ENCODE measurements around the gene DIP2C. TPM values are rescaled to one million over a fixed set of nuclear protein-coding genes. Genes with fewer than 3 reads are reported as not detected.
"Not testable (repeated sequence)": the region's sequence is repeated elsewhere in the genome, so short reads cannot be mapped to it uniquely, and the experiment has no call there.

DIP2C gene
- total and polyA plus RNA-seq, 4 donors = 6.4 to 40.2 (median 23.8) TPM

- intact Hi-C loops (cut with DNase I) = loop anchor here in 1 of 2 donors (10.0 kb wide), 2 partner anchors 99 to 199 kb away; partner anchors contain the start of gene DIP2C
- Histone ChIP-seq H3K36me3 (ENCODE audit: control insufficient read depth in 1 of 2, insufficient read depth in 2 of 2, low read length in 1 of 2) (no peaks in the 10 kb centered on the region), H3K4me1 (ENCODE audit: control insufficient read depth in 1 of 2, insufficient read depth in 2 of 2, low read length in 2 of 2) (no peaks in the 10 kb centered on the region), H3K27me3 (ENCODE audit: control insufficient read depth in 1 of 2, insufficient read depth in 2 of 2, low read length in 1 of 2) (no peaks in the 10 kb centered on the region), H3K9me3 (ENCODE audit: control insufficient read depth, low read length) (no peaks in the 10 kb centered on the region), H3K4me3 (ENCODE audit: low read length in 2 of 2) (no peak overlapping the region), H3K27ac (ENCODE audit: low read depth in 1 of 2, low read length in 2 of 2) (no peak overlapping the region)
- 92 to 93% methylated on average over 7 of the region's 7 CpGs for WGBS, 2 donors
- ATAC-seq (ENCODE audit: low FRiP score) (no peak), DNase-seq (no peak)
These were observed 104.0 kb downstream of the DIP2C start for GRCh38 chr10:585502-585901.

GRCh38 chr10:584497-585290, 104.8 kb downstream of the DIP2C start:
- H3K4me1 ChIP-seq (ENCODE audit: control insufficient read depth in 1 of 2, insufficient read depth in 2 of 2, low read length in 2 of 2); H3K9me3 ChIP-seq (ENCODE audit: control insufficient read depth, low read length); H3K4me3 ChIP-seq (ENCODE audit: low read length in 2 of 2); ATAC-seq (ENCODE audit: low FRiP score); DNase-seq; H3K36me3 ChIP-seq (ENCODE audit: control insufficient read depth in 1 of 2, insufficient read depth in 2 of 2, low read length in 1 of 2); H3K27me3 ChIP-seq (ENCODE audit: control insufficient read depth in 1 of 2, insufficient read depth in 2 of 2, low read length in 1 of 2); H3K27ac ChIP-seq (ENCODE audit: low read depth in 1 of 2, low read length in 2 of 2): not testable (repeated sequence)
- intact Hi-C loops (cut with DNase I) = loop anchor here in 1 of 2 donors (10.0 kb wide), 2 partner anchors 100 to 200 kb away; partner anchors contain the start of gene DIP2C
- 96 to 97% methylated on average over 48 to 55 of the region's 55 CpGs for WGBS, 2 donors

- Histone ChIP-seq H3K27ac (ENCODE audit: low read depth in 1 of 2, low read length in 2 of 2) (no peak overlapping the region), H3K9me3 (ENCODE audit: control insufficient read depth, low read length) (no peaks in the 10 kb centered on the region), H3K4me1 (ENCODE audit: control insufficient read depth in 1 of 2, insufficient read depth in 2 of 2, low read length in 2 of 2) (no peaks in the 10 kb centered on the region), H3K27me3 (ENCODE audit: control insufficient read depth in 1 of 2, insufficient read depth in 2 of 2, low read length in 1 of 2) (no peaks in the 10 kb centered on the region), H3K4me3 (ENCODE audit: low read length in 2 of 2) (no peak overlapping the region), H3K36me3 (ENCODE audit: control insufficient read depth in 1 of 2, insufficient read depth in 2 of 2, low read length in 1 of 2) (no peaks in the 10 kb centered on the region)
- DNase-seq = no peak
- ATAC-seq (ENCODE audit: low FRiP score) = no peak
- 96% methylated on average over 14 of the region's 14 CpGs for WGBS, 2 donors
- intact Hi-C loops (cut with DNase I) = loop anchor here in 1 of 2 donors (10.0 kb wide), 2 partner anchors 101 to 201 kb away; partner anchors contain the start of gene DIP2C
These were observed 106.0 kb downstream of the DIP2C start for GRCh38 chr10:583433-583832.

- Histone ChIP-seq H3K27ac (ENCODE audit: low read depth in 1 of 2, low read length in 2 of 2) (no peak overlapping the region), H3K9me3 (ENCODE audit: control insufficient read depth, low read length) (no peaks in the 10 kb centered on the region), H3K4me1 (ENCODE audit: control insufficient read depth in 1 of 2, insufficient read depth in 2 of 2, low read length in 2 of 2) (no peaks in the 10 kb centered on the region), H3K4me3 (ENCODE audit: low read length in 2 of 2) (no peak overlapping the region), H3K36me3 (ENCODE audit: control insufficient read depth in 1 of 2, insufficient read depth in 2 of 2, low read length in 1 of 2) (no peaks in the 10 kb centered on the region), H3K27me3 (ENCODE audit: control insufficient read depth in 1 of 2, insufficient read depth in 2 of 2, low read length in 1 of 2) (no peaks in the 10 kb centered on the region)
- 59 to 60% methylated on average over 14 of the region's 14 CpGs for WGBS, 2 donors
- ATAC-seq (ENCODE audit: low FRiP score) (no peak), DNase-seq (no peak)
- intact Hi-C loops (cut with DNase I) = loop anchor here in 1 of 2 donors (10.0 kb wide), 2 partner anchors 103 to 203 kb away; partner anchors contain the start of gene DIP2C
These were observed 107.6 kb downstream of the DIP2C start for GRCh38 chr10:581776-582330.

GRCh38 chr10:580778-581177, 108.7 kb downstream of the DIP2C start:
- 11 to 17% methylated on average over 6 of the region's 6 CpGs for WGBS, 2 donors
- Histone ChIP-seq H3K27me3 (ENCODE audit: control insufficient read depth in 1 of 2, insufficient read depth in 2 of 2, low read length in 1 of 2) (no peaks in the 10 kb centered on the region), H3K9me3 (ENCODE audit: control insufficient read depth, low read length) (no peaks in the 10 kb centered on the region), H3K4me3 (ENCODE audit: low read length in 2 of 2) (no peak overlapping the region), H3K36me3 (ENCODE audit: control insufficient read depth in 1 of 2, insufficient read depth in 2 of 2, low read length in 1 of 2) (no peaks in the 10 kb centered on the region), H3K27ac (ENCODE audit: low read depth in 1 of 2, low read length in 2 of 2) (peak overlapping the region in 1 of 2 donors; percentile 71), H3K4me1 (ENCODE audit: control insufficient read depth in 1 of 2, insufficient read depth in 2 of 2, low read length in 2 of 2) (no peaks in the 10 kb centered on the region)
- intact Hi-C loops (cut with DNase I) = loop anchor here in 1 of 2 donors (10.0 kb wide), 2 partner anchors 104 to 204 kb away; partner anchors contain the start of gene DIP2C
- DNase-seq (no peak), ATAC-seq (ENCODE audit: low FRiP score) (peak; percentile 82)

- H3K36me3 ChIP-seq (ENCODE audit: control insufficient read depth in 1 of 2, insufficient read depth in 2 of 2, low read length in 1 of 2) = no peaks in the 10 kb centered on the region
- no peaks in the 10 kb centered on the region for H3K27me3 ChIP-seq (ENCODE audit: control insufficient read depth in 1 of 2, insufficient read depth in 2 of 2, low read length in 1 of 2)
- no peaks in the 10 kb centered on the region for H3K9me3 ChIP-seq (ENCODE audit: control insufficient read depth, low read length)
- WGBS, 2 donors = 12 to 20% methylated on average over 10 of the region's 10 CpGs
- ATAC-seq (ENCODE audit: low FRiP score) (peak; percentile 21), DNase-seq (no peak)
- no peak overlapping the region for H3K4me3 ChIP-seq (ENCODE audit: low read length in 2 of 2)
- peaks cover 0 to 3% of the 10 kb centered on the region in 2 donors for H3K4me1 ChIP-seq (ENCODE audit: control insufficient read depth in 1 of 2, insufficient read depth in 2 of 2, low read length in 2 of 2)
- peak overlapping the region in 1 of 2 donors; percentile 6 for H3K27ac ChIP-seq (ENCODE audit: low read depth in 1 of 2, low read length in 2 of 2)
- intact Hi-C loops (cut with DNase I) = no loop called here
These were observed 113.4 kb downstream of the DIP2C start for GRCh38 chr10:576130-576465.

DNA sequence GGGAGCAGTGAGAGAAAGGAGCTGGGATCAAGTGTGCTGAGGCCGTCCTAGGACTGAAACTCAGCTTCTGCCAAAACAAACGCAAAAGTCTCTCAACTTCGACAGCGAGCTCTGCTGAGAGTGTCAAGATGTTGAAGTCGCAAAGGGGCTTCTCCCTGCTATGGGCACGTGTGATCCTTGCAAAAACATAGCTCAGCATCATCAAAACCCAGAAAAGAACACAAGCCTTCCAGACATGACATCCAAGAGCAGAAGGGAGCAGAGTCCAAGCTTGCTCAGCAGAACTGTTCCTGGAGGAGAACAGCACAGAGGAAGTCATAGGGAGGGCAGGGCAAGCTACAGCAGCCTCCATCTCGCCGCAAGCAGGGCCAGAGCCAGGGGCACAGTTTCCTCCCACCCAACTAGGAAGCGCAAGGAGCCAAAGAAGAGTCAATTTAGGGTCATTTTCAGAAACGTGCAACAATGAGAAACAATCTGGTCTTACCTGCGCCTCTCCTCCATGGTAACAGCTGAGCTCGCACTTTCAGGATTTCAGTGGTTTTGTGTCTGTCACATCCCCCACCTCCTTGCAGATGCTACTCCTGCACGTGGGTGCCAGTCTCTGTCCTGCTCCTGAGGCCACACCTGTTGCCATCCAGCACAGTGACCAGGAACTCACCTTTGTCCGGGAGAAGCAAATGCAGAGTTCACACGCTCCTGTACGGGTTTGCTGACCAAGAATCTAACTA, 113.9 kb downstream of the DIP2C start:
- ATAC-seq (ENCODE audit: low FRiP score) = peak; percentile 75

GRCh38 chr10:572696-573095, 116.8 kb downstream of the DIP2C start:
- Histone ChIP-seq H3K9me3 (ENCODE audit: control insufficient read depth, low read length) (no peaks in the 10 kb centered on the region), H3K27ac (ENCODE audit: low read depth in 1 of 2, low read length in 2 of 2) (no peak overlapping the region), H3K27me3 (ENCODE audit: control insufficient read depth in 1 of 2, insufficient read depth in 2 of 2, low read length in 1 of 2) (no peaks in the 10 kb centered on the region), H3K4me3 (ENCODE audit: low read length in 2 of 2) (no peak overlapping the region), H3K36me3 (ENCODE audit: control insufficient read depth in 1 of 2, insufficient read depth in 2 of 2, low read length in 1 of 2) (no peaks in the 10 kb centered on the region), H3K4me1 (ENCODE audit: control insufficient read depth in 1 of 2, insufficient read depth in 2 of 2, low read length in 2 of 2) (peaks cover 0 to 3% of the 10 kb centered on the region in 2 donors)
- ATAC-seq (ENCODE audit: low FRiP score) (no peak), DNase-seq (no peak)
- intact Hi-C loops (cut with DNase I) = no loop called here
- 94 to 96% methylated on average over 12 of the region's 12 CpGs for WGBS, 2 donors

More for the DNA sequence above, 113.9 kb downstream of the DIP2C start:
- no peaks in the 10 kb centered on the region for H3K36me3 ChIP-seq (ENCODE audit: control insufficient read depth in 1 of 2, insufficient read depth in 2 of 2, low read length in 1 of 2)
- no peaks in the 10 kb centered on the region for H3K9me3 ChIP-seq (ENCODE audit: control insufficient read depth, low read length)
- no peaks in the 10 kb centered on the region for H3K27me3 ChIP-seq (ENCODE audit: control insufficient read depth in 1 of 2, insufficient read depth in 2 of 2, low read length in 1 of 2)
- peak overlapping the region in 1 of 2 donors; percentile 29 for H3K27ac ChIP-seq (ENCODE audit: low read depth in 1 of 2, low read length in 2 of 2)
- DNase-seq = no peak
- H3K4me1 ChIP-seq (ENCODE audit: control insufficient read depth in 1 of 2, insufficient read depth in 2 of 2, low read length in 2 of 2) = peaks cover 0 to 3% of the 10 kb centered on the region in 2 donors
- WGBS, 2 donors = 15 to 17% methylated on average over 16 of the region's 16 CpGs
- intact Hi-C loops (cut with DNase I) = no loop called here
- H3K4me3 ChIP-seq (ENCODE audit: low read length in 2 of 2) = no peak overlapping the region
